PFSK-1 (cell line): ENCODE data around the gene NTM.

Source experiments
- POLR2AphosphoS5 ChIP-seq: IDR thresholded peaks from 2 replicates; pipeline ENCODE4 v1.6.1; 2012; ENCODE audit warnings: low read depth, mild to moderate bottlenecking, control low read depth, low read length, moderate library complexity
- TAF1 ChIP-seq: IDR thresholded peaks from 2 replicates; pipeline ENCODE4 v1.6.1; 2012; ENCODE audit warnings: low read length, control low read depth, borderline replicate concordance; ENCODE audit not compliant: insufficient read depth

DNA sequence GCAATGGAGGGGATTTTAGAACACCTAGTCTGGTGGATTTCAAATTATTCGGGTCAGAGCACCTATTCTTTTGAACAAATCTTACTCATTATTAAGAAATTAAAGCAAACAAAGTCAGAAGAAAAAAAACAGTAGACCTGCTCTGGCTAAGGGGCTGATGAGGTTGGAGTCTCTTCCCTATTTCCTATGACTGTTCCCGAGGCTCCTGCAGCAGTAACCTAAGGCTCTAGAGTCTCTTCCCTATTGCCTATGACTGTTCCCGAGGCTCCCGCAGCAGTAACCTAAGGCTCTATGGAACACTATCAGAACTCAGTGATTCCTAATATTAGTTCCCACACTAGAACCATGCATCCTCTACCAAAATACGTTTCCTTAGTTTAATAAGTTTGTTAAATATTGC lies 607.9 kb downstream of the NTM start:
- TF ChIP-seq POLR2AphosphoS5 (no peak), TAF1 (no peak)
